NCI-H748 (cell line): ENCODE data around the gene EPS8.
"Not testable (repeated sequence)": the region's sequence is repeated elsewhere in the genome, so short reads cannot be mapped to it uniquely, and the experiment has no call there.

Source experiments
- DNase-seq: peaks from one replicate; lab custom pipeline; 2025; ENCODE audit not compliant: unreplicated experiment; lab: John Stamatoyannopoulos, UW

The EPS8 gene

DNA sequence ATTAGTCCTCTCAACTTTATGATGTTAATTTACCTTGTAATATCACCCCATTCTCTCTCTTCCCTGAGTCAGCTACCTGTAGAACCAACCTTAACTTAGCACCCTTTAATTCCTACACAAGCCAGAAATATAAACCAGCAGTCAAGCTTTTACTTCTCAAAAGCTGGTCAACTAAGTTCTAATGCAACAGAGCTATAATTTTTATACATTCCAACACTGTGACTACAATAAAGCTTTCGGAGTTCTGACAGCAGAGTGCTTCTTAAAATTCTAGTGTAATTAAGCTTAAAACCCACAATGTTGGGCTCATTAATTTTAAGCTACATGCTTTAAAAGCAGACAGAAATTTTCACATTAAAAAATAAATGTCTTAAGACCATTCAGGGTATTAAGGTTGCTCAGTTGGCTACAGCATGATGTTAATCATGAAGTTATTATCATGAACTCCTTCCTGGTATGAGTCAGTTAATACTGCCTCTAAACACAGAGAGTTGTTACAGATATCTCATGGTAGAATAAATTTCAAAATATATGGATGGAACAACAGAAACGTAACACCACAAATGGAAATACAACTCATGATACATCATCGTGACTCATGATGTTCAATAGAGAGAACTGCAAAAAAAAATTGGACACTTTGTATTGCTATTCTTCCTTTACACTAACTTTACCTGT lies 126.7 kb downstream of the EPS8 start:
- DNase-seq: no peak

- no peak for DNase-seq
These were observed 137.8 kb downstream of the EPS8 start for GRCh38 chr12:15651371-15651770.

DNA sequence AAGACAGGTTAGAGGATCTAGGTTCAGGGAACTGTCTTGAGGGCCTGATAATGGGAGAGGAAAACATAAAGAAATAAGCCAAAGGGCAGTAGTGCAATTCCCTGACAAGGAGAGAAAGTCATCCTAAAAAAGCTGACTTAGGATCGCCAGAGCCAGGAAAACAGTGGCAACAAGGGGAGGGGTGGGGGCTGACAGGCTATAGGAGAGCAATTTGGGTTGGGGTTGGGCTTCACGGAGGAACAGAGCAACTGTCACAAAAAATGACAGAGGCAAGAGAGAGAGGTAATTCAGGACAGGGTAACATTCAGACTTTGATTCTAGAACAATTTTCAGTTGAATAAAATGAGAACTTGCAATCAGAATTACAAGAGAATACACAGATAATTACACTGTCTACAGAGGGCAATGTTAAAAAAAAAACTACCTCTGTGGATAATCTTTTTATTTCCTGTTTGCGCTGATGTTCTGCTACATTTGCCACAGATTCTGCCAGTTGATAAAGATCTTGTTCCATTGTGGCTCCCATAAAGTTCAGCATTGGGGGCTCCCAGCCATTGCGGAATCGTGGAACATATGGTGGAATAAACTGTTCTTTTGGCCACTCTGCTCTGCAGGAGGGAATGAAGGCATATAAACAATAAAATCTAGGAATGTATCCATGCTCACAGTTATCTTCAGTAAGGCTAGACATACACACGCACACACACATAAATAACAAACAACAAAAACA lies 138.6 kb downstream of the EPS8 start:
- no peak for DNase-seq

GRCh38 chr12:15649347-15649746 lies 139.8 kb downstream of the EPS8 start:
- no peak for DNase-seq

DNA sequence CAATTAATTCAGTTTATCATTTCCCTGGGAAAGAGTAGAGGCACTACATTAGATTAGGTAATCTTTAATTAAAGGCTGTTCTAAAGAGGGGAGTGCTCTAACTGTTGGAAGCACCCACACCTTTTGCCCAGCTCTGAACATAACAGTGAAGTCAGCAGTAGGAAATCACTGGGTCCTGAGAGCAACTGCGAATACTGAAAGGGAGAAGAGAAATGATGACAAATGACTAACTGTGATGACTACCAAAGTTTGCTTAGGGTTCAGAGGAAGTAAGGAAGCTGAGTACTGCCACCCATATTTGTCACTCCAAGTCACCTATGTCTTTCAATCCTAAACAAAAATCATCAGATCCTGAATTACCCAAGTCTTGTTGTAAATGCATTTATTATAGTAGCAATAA lies 140.6 kb downstream of the EPS8 start:
- DNase-seq: no peak

GRCh38 chr12:15646581-15646980 lies 142.6 kb downstream of the EPS8 start:
- no peak for DNase-seq

GRCh38 chr12:15644700-15645099 lies 144.5 kb downstream of the EPS8 start:
- DNase-seq: no peak

DNA sequence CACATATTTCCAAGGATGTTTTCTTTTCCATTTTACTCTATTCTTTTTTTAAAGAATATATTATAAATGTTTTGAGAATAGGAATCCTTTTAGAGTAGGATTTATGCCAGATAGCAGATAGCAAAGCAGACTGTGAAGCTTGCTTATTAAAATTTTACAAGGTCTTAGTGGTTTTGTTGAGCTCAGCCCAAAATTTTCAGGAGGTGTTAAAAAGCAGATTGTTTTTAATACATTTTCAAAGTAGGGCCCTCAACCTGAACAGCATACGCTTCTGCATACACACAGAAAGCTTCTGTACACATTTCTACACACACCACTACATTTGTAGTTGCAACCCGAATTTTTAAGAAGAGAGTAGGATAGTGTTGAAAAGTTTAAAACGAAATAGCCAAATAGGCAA lies 151.0 kb downstream of the EPS8 start:
- no peak for DNase-seq

- DNase-seq: peak; percentile 38
These were observed 152.9 kb downstream of the EPS8 start for GRCh38 chr12:15636060-15636890.

DNA sequence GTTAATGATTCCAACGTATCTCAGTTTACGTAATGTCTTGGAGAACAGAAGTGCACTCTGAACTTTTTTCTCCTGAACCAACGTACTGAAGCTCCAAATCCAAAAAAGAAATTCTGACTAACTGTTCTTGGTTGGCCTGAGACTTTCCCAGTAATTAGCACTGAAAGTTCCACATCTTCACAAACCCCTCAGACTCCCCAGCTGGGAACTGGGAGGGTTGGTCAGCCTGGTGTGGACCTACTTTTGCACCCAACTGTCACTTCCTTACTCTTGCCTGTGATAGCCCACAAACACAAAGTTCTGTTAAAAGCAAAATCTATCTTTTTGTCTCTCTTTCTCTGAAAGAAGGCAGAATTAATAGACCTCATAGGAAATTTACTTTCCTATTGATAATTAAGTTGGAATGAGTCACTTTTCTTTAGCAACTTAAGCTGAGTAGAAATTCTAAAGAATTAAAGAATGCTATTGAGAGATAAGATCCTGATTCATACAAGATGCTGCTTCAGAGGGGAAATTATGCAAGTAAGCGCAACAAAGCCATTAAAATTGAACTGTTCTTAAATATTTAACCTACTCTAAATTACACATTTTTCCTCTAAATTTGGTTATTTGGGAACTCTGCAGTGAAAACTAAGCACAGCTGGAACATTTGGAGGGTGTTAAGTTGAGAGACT lies 155.0 kb downstream of the EPS8 start:
- DNase-seq: no peak

- DNase-seq: no peak
These were observed 156.0 kb downstream of the EPS8 start for GRCh38 chr12:15633201-15633600.

GRCh38 chr12:15632708-15633107 lies 156.5 kb downstream of the EPS8 start:
- DNase-seq: no peak

DNA sequence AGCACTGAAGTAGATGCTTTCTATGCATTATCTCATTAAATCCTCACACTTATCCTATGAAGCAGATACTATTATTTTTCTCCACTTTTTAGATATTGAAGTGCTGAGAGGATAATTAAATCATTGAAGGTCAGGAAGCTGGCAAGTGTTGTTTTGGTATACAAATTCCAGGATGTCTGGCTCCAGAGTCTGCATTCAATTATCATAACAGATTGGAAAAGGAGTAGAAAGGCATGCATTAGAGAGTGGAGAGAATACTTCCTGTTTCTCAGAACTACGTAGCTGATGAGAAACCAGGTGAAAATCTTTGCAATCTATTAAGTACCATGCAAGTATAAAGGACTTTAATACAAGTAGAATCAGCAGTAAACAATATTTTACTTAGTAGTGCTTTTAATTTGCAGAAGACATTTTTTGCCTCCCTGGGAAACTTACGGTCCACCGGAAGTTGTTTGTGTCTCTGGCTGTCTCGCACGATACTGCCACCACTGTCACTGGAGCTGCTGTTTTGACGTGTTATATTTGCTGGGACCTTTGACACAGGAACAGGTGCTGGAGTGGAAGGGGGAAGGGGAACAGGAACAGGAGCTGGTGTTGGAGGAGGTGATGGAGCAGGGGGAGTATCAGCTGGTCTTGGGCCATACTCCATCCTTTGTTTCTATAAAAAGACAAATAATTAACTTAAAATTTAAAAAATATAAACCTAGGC lies 158.0 kb downstream of the EPS8 start:
- peak; percentile 69 for DNase-seq

GRCh38 chr12:15629761-15630160 lies 159.4 kb downstream of the EPS8 start:
- DNase-seq: no peak

- DNase-seq: no peak
These were observed 160.1 kb downstream of the EPS8 start for GRCh38 chr12:15629108-15629507.

DNA sequence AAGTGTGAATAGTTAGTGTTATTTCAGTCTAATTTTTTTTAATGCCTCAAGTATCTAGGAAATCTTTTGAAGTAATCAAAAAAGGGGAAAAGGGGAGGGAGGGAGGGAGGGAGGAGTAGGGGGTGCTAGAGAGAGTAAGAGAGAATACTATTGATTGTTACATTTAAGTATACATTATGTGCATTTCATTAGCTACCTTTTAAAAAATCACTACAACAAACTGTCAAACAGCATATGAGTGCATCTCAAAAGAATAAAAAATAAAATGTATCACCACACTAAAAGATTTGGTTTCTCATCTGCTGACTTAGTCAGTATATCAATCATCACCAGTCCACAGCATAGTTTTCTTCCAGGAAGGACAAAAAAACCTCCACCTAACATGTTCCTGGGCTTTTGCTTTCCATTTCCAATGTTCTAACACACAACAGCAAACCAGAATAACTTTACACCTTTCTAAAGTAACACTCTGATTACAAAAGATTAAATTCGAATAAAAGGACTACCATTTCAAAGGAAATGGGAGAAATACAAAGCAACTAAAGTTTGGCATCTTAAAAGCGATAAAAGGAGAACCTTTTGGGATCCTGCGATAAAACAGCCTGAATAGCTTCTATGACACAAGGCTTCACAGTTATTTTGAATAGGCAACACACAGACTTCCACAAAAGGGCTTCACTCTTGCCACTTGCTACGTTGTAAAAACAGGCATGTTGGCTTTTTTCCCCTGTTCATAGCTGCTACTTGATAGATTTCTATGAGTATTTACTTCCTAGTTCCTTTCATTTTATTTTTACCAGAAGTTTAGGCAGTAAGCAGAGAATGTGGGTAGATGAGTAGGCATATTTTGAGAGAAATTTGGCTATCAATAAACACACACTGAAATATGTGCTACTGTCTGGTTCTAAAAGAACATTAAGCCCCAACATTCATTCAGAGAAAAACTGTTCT lies 160.9 kb downstream of the EPS8 start:
- DNase-seq: no peak

DNA sequence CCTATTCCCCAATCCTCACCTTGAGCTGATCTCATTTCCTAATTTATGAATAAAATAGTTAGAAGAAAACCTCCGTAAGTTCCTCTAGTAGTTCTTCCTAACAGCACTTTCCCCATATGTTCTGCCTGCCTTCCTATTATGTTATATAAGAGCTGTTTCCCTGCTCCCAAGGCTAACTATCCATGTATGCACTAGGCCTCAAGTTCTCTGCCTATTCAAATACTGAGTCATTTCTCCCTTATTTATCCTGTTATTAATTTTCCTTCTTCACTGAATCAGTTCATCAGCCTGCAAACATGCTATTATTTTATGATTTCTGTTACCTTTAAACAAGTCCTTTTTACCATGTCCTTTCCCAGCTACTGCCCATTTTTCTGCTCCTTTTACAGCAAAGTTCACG lies 164.1 kb downstream of the EPS8 start:
- no peak for DNase-seq

DNA sequence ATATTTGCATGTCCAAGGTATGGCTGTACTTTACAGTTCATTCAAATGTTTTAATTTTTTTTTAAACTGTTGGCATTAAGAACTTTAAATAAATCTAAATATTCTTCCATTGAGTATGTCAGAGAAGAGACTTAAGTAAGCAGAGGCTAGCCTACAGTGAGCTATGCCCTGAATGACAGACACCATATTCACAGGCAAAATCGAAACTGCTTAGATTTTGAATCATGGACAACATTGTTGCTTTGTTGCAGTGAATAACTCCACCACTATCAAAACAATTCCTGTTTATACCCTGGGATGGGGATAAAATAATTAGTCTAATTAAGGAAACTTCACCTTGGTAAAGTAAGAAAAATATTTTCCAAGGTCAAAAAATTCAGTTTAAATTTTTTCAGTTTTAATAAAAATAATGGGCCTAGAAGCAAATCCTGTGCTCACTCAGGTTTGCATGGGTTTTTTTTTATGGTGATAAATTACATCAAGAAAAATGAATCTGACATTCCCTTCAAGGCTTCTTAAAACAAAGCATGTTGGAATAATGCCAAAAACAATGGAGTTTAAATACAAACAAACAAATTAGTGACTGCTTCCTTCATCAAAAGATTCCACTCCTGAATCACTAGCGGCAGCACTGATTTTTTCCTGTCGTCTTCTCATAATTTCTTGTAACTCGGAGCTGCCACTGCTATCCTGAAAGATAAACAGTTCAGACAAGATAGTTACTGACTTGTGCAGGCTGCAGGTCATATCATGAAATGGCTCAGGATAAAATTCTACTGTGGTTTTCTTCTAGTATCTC lies 168.2 kb downstream of the EPS8 start:
- DNase-seq: no peak

GRCh38 chr12:15616495-15616894 lies 172.7 kb downstream of the EPS8 start:
- not testable (repeated sequence) for DNase-seq
